ENCODE results near the gene DLG2.
A peak's percentile ranks its signal among the peaks of the same experiment; 100 is the strongest.
"Not testable (repeated sequence)": the region's sequence is repeated elsewhere in the genome, so short reads cannot be mapped to it uniquely, and the experiment has no call there.

Gene DLG2

DNA sequence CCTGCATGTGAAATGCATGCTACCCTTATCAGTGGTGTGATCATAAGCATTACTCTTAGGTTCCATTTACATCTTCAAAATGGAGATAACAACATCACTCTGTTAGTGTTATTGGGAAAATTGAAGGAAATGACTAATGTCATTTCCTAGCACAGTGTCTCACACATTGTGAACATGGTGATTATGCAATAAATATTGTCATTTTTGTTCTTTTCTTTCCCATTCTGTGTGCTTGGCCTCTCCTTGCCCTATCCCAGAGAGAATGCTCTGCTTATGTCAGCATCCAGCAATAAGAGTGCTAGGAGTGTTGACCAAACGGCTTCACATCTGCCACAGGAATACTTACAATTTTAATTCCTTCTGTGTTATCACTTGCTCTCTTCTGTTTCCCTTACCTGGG lies 1316.9 kb downstream of the DLG2 start:
- DNase-seq: peak in 1 of 2 experiments; percentile 28

DNA sequence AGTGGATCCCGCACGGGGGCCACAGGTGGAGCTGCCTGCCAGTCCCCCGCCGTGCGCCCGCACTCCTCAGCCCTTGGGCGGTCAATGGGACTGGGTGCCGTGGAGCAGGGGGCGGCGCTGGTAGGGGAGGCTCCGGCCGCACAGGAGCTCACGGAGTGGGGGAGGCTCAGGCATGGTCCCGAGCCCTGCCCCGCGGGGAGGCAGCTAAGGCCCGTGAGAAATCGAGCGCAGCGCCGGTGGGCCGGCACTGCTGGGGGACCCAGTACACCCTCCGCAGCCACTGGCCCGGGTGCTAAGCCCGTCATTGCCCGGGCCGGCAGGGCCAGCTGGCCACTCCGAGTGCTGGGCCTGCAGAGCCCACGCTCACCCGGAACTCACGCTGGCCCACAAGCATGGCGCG lies 1318.7 kb downstream of the DLG2 start:
- not testable (repeated sequence) for DNase-seq

DNA sequence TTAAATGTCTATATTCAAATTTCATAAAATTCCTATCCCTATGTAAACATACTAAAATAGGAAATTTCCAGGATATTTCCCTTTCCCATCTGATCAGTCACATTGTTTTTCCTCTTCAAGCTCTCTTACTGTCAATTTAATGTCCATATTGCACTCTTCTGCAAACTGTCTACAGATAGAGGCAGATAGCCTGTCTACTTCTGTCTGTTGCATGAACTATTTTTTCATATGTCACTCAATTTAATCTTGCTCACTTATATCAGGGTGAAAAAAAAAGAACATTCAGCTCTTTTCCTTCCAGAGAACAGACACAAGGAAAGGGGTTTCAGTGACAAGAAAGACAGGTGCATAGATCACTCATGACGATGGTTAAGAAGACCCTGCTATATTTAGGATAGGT lies 1327.1 kb downstream of the DLG2 start:
- DNase-seq: no peak

DNA sequence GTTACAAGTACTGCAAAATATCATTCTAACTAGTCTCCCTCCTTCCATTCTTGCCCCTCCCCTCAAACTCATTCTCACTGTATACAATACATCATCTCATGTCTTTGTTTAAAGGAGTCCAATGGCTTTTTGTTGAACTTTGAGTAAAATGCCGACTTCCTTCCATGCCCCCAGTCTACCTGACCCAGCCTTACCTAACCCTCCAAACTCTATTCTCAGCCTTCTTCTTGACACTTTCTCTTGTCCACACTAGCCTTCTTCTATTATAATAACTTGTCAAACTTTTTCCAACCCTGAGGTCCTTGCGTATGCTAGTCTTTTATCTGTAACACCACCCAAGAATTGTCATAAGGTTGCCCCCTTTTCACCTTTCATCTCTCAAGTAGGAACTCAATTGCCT lies 1329.6 kb downstream of the DLG2 start:
- DNase-seq: no peak

DNA sequence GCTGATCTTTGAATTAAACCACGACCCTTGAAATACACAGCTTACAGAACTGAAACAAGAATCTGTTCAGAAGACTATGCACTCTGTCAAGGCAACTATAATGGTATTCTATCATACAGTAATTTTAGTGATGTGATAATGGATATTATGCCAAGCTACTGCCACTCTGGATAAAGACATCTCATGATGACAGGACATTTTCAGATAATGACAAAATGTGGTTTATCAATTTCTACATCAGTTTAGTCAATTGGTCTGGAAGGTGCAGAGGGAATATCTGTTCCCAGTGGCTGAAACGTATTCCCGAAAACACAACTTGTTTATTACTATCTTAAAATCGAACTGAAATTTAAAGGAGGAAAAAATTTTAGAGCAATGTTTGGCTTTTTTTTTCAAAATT lies 1331.3 kb downstream of the DLG2 start:
- no peak for DNase-seq

DNA sequence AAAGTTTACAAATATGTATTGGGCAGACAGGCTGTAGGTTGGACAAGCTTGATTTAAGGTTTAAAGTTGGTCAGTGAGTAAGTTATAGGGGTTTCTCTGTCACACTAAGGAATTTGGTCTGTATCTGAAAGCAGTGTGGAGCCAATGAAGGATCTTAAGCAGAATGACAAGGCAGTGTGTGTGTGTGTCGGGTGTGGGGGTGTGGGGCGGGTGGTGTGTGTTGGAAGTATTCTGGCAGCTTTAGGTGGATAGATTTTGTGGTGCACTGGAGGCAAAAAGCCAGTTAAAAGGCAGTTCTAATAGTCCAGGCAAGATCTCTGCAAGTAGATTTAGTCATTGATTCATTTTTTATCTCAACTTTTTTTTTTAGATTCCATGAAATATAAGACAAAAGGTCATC lies 1334.2 kb downstream of the DLG2 start:
- DNase-seq: no peak

DNA sequence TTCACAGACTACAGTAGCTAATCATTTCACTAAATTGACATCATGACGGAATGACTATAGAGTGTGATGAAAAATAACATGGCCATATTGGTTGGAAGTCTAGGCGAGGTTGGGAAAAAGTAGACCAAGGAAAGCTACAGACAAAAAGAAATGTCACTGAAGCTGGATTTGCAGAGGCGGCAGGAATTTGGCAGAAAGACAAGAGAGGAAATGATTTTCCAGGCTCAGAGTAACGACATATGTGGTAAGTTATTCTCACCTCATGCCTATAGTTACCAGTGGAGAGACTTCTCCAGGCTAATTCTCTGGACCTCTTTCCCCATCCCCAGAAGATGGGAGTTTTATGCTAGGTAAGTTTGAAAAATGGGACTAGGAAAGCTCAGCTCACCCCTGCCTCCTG lies 1335.1 kb downstream of the DLG2 start:
- no peak for DNase-seq

DNA sequence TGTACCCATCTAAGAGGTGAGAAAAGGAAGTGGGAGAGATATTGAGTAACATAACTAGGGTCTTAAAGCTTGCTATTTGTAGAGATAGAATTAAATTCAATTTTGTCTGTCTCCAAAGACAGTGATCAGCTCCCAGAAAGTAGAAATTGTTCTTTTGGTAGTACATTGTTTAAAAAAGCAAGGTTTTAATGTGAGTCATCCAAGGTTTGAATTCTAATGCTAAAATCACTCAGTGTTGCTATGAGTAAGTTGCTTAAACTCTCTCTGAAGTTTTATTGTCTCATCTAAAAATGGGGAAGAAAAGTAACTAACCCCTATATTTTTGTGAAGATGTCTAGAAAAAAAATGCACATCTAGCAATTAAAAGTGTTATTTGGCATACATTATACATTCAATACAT lies 1336.5 kb downstream of the DLG2 start:
- DNase-seq: no peak

DNA sequence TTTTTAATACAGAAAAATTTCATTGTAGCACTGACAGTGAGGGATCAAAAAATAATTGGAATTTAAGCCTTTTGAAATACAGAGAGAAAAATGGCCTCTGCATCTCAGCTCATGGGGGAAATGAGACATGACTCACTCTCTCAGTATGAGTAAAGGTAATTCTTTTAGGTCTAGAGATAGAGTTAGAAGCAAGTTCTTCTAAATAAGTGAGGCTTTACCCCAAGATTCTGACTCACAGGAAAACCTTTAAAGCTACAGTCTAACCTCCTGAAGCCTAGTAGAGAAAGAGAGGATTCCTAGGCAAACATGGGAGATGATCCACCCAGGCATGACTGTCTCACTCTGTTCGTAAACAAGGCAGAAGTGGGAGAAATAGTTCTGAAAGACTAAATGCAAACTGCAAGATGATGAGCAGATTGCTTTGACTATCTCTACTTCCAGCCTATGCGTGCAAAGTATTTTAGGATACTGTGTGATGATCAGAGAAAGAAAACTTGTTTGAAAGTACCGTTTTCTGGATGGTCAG lies 1337.7 kb downstream of the DLG2 start:
- no peak for DNase-seq

DNA sequence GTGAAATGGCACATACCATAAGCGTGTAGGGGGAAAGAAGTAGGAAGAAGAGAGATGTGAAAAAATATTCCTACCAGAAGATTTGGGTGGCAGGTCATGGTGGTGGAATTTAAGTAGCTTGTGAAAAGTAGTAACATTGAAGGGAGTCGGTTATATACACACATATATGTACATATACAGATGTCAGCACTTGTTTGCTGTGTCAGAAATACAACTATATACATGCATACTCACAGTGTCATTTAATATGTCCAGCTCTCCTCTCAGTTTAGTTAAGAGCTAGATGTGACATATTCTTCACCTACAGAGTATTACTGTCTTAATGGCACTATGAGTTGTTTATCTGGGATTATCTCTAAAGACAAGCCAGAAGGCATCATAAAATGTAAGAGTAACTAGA lies 1353.6 kb downstream of the DLG2 start:
- no peak for DNase-seq

DNA sequence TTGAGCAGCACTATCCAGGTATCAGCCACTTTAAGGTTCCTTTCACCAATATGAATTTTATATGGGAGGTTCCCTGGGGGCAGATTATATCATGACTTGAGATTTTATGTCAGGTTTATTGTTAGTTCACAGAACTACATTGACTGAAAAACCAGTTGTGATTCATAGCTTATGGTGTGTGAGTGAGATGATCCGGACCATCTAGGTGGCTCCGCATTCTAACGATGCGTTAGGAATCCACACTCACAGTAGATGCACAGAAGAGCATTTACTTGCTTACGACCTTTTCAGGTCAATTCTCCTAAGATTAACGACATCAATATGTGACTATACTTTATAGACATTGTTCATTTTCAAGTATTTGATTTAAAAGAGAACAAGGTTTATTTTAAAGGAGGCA lies 1356.7 kb downstream of the DLG2 start:
- no peak for DNase-seq

DNA sequence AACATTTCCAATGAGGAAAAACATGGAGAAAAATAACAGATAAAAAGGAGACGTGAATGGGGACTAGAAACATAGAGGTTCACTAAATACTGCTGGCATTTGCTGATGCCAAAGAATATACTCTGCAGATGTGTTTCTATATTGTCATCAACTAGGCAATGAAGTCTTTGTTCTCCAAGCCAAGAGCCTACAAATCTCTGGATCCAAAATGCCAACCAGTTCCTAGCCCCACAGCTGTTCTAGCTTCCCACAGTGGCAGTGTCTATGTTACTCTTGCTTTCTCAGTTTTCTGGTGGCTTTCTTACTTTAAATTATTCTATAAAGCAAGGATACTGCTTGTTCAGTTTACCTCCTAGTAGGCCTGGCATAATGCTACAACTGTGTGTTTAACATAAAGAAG lies 1363.1 kb downstream of the DLG2 start:
- DNase-seq: no peak

DNA sequence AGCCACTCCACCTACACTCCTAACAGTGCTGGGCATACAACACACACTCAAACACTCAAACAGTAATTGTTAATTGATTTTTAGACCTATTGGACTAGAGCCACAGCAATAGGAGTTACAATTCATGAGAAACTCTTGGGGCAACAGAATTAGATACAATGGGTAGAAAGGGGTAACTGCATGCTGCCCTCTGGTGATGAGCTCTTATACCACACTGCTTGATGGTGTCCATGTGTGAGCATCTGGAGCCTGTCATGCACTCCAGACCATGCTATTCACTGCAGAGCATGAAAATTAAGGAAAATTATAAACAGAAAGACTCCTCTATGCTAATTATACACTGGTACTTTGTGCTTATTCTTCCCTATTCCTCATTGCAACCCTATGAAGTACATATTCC lies 1365.4 kb downstream of the DLG2 start:
- DNase-seq: no peak

DNA sequence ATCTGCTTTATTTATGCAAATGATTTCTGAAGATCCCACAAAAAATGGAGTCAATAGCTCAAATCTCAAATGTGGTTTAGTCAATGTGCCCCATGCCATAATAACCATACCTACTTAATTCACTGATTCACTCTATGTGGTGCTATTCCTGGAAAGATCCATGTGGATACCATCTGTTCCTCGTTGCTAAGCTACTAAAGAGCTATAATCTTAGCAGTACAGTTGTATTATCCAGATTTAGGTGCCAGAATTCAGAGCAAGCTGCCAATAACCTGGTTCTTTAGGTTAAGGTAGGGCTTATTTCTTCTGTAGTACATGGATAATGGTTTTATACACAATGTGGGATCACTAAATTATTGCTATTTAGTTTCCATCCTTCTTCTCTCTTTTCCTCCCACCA lies 1366.3 kb downstream of the DLG2 start:
- peak; percentile 56 to 87 for DNase-seq

DNA sequence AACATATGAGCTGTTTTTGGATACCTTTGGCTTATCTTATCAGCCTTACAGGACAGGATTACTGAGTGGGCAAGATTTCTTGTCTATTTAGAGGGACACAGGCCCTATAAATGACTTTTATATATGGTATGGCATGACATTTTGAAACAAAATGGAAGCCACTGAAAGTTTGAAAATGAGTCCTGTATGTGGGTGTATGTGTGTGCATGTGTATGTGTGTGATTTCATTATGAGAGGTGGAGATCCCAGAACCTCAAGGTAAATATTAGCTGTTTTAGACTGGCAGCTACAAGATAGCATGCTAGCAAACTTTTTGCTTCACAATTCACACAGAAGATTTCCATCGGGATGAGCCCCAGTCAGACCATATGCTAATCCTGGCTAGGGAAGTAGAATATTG lies 1370.5 kb downstream of the DLG2 start:
- no peak for DNase-seq

DNA sequence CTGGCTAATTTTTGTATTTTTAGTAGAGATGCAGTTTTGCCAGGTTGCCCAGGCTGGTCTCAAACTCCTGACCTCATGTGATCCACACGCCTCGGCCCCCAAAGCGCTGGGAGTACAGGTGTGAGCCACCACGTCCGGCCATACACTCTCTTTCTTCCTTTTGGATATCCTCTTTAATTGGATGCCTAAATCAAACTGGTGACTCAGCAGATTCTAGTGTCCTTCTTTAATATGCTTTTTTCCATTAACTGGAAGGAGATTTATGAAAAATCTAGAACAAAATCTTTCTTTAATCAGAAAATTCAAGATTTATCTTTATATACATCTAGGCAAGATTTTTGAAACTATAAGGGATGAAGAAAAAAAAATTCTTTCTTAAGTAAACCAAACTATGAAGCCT lies 1371.7 kb downstream of the DLG2 start:
- DNase-seq: no peak

DNA sequence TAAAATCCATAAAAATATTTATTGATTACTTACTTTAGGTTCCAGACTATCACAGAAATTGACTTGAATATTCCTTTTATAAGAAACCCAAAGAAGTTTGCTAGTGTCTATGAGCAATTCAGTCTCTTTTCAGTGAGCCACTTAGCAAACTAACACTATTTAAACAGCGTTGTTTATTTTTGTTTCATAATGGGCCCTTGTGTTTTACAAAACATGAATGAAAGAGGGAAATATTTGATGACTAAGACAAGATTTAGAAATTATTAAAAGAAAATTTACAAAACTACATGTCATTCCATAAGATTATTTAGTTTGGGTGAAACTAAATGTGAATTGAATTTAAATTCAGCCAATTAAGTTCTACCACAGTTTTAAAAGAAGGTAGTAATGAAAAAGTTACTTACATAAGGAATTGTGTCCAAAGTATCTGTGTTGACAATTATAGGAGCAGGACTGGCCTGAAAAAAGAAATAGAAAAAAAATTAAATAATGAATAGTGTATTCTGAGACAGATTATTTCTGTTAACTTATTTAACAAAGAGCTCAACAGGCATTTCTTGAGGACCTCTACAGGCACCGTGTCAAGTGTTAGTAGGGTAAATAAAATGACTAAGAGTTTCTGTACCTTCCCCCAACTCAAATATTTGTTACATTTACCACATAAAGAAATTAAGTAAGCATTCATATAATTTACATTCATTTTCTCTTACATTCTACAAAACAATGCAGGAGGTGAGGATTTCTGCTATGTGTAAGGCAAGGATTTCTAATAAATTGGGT lies 1376.1 kb downstream of the DLG2 start:
- no peak for DNase-seq

DNA sequence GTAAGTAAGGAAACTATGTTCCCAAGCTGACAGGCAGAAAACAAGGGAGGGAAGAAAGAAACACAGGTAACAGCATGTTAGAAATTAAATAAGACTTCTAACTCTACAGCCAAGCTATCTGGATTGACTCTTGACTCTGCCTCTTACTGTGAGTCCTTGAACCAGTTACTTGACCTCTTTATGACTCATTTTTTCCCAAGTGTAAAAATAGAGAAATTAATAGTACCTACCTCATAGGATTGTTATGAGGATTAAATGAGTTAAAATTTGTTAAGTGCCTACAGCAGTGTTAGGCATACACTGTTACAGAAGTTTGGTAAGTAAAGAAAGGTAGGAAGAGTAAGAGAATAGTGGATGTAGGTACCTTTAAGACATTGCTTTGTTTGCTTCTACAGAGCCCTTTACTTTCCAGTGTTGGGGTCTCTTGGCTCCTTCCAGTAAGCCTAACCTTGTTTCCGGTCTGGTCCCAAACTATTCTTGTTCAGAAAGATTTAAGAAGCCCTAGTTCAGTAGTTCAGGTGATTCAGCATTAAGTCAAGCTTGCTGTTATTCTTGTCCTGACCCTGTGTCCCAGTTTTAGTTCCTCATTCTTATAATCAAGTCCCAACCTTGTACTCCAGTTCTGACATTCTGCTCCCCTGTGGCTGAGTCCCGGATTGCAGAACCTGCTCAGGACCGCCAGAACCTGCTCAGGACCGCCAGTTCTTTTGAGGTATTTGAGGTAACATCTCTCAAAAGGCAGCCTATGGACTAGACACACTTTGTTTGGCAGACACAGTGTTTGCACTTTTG lies 1377.6 kb downstream of the DLG2 start:
- DNase-seq: no peak

DNA sequence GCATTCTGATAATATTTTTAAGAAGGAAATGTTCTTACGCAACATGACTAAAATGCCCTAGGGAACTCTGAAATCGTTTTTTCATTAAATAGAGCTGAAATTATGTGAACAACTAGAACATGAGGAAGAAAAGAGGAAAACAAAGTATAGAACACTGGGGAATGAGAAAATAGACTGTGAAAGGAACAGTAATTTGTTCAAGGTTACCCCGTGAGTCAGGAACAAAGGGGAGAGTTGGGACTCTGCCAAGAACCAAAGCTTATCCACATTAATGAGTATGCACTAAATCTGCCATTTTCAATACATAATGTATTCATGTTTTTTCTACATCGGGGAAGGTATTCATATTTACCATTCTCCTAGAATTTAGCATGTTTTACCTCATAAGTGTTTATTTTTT lies 1379.2 kb downstream of the DLG2 start:
- peak in 1 of 2 experiments; percentile 4 for DNase-seq

DNA sequence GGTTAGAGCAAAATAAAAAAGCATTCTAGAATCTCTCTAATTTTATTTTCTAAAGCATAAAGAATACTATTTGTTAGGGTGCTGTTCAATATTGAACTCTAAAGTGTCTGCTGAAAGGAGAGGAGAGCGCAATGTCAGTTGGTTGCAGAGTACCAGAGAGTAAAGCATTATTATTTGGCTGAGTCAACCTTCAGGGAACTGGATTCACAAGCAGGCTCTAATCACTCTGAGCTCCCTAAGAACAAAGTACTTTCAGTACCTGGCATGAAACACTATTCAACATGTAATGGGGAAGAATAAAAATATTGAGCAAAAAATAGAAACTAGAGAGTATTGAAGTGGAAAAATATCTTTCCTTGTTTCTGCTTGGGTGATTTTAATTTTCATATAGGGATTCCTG lies 1380.0 kb downstream of the DLG2 start:
- no peak for DNase-seq

DNA sequence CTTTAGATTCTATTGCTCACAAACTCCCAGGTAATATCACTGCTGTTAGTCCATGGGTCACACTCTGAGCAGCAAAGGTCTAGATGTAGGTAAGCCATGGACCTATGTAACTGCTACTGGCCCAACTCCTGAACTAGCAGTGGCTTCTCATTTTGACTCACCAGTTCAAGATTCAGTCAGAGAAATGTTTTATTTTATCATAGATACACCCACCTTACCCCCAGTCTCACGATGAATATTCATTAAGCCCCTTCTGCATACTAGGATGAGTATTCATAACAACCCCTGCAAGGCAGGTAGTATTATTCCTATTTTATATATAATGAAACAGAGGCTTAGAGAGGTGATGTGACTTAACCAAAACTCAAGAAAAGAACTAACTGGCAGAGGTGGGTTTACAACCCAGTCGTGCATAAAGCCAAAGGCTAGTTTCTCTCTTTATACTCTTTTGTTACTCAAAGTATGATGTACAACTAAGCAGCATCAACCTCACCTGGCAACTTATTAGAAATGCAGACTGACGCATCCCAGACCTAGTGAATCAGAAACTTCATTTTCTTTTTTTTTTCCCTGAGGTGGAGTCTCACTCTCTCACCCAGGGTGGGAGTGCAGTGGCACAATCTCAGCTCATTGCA lies 1383.4 kb downstream of the DLG2 start:
- DNase-seq: no peak

DNA sequence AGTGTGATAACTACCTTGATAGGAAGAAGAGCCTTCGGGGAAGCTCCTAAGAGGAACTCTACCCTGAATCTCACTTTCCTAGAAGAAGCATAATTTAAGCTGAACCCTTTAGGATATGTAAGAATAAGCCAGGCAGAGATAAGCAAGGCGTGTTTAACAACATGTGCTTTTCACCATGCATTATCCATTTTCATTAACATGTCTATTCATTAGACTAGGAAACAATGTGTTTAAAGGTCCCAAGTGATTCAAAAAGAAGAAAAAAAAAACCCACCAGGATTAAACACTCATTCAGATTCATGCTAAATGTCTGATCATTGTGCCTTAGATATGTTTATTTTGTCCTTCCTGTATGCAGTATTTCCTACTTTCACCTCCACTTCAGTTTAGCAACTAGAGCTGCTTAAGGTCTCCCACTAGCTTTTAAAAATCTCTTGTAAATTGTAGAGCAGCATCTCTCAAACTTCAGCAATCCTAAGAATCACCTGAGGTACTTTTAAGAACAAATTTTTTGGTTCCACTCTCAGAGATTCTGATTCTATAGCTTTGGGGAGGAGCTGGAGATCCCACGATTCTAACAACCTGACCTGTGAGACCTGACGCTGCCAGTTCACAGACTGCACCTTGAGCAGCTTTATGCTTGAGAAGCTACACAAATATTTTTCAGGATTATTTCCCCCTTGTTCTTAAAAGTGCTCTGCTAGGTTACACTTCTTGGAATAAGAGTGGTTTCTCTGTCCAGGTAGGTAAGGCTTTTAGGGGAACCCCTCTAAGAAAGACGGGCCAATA lies 1385.6 kb downstream of the DLG2 start:
- no peak for DNase-seq

DNA sequence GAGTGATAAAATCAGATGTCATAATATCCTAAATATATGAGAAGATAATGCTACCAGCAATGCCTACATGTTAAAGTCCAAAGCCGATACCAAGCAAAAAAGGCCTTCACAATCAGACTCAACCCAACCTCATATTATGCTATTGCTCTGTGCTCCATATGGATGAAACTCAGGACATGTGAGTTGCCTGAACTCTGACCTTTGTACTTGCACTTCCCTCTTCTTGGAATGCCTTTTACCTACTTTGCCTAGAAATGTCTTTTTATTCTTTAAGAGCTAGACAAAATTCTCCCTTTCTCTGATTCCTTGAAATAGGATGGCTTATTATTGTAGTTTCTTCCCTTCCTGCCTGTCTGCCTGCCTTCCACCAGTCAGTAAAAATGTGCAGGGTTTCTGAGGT lies 1386.3 kb downstream of the DLG2 start:
- no peak for DNase-seq

Measured in NCI-H524 (cell line).